GM06990 (cell line): ENCODE results near the gene ISOC2.

Experiments
- DNase-seq: peaks from one replicate; pipeline ENCODE4 v3.0.0-alpha.2; 2011; ENCODE audit not compliant: insufficient read length; ENCODE audit errors: extremely low read depth
- H3K27me3 ChIP-seq: replicated peaks from 2 replicates; pipeline ENCODE4 v1.6.0; 2011; ENCODE audit warnings: low read length; ENCODE audit not compliant: control insufficient read depth, insufficient read depth
- H3K36me3 ChIP-seq: 2 replicates; pipeline ENCODE4 v1.5.1; 2011; ENCODE audit warnings: low read length; ENCODE audit not compliant: control insufficient read depth, insufficient read depth
- H3K4me3 ChIP-seq: replicated peaks from 2 replicates; pipeline ENCODE4 v1.5.1; 2011; ENCODE audit warnings: low read depth, mild to moderate bottlenecking, control low read depth, low read length
- TF ChIP-seq, protein P1 (sequence below): IDR thresholded peaks from 2 replicates; pipeline ENCODE4 v1.5.1; 2011; ENCODE audit warnings: low read length, control low read depth, mild to moderate bottlenecking, inconsistent platforms; ENCODE audit not compliant: insufficient read depth, poor library complexity, severe bottlenecking

The ISOC2 gene

DNA sequence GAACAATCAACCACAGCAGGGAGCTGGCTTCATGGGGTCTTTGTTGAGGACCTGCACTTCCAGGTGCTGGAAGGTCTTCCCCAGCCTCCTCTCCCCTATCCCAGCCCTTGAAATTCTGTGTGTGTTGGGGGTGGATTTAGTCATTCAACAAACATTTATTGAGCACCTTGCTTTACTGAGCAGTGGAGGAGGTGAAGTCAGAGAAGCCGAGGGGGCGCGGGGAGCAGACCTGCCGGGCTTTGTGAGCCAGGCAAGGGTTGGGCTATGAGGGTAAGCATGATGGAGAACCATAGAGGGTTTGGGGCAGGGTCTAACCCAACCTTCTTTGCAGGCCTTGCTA is 6.6 kb upstream of the ISOC2 start:
- Histone ChIP-seq H3K36me3 (no peaks in the 10 kb centered on the region), H3K4me3 (no peak overlapping the region), H3K27me3 (no peaks in the 10 kb centered on the region)
- TF ChIP-seq, protein P1, sequence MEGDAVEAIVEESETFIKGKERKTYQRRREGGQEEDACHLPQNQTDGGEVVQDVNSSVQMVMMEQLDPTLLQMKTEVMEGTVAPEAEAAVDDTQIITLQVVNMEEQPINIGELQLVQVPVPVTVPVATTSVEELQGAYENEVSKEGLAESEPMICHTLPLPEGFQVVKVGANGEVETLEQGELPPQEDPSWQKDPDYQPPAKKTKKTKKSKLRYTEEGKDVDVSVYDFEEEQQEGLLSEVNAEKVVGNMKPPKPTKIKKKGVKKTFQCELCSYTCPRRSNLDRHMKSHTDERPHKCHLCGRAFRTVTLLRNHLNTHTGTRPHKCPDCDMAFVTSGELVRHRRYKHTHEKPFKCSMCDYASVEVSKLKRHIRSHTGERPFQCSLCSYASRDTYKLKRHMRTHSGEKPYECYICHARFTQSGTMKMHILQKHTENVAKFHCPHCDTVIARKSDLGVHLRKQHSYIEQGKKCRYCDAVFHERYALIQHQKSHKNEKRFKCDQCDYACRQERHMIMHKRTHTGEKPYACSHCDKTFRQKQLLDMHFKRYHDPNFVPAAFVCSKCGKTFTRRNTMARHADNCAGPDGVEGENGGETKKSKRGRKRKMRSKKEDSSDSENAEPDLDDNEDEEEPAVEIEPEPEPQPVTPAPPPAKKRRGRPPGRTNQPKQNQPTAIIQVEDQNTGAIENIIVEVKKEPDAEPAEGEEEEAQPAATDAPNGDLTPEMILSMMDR: no peak
- no peak for DNase-seq

DNA sequence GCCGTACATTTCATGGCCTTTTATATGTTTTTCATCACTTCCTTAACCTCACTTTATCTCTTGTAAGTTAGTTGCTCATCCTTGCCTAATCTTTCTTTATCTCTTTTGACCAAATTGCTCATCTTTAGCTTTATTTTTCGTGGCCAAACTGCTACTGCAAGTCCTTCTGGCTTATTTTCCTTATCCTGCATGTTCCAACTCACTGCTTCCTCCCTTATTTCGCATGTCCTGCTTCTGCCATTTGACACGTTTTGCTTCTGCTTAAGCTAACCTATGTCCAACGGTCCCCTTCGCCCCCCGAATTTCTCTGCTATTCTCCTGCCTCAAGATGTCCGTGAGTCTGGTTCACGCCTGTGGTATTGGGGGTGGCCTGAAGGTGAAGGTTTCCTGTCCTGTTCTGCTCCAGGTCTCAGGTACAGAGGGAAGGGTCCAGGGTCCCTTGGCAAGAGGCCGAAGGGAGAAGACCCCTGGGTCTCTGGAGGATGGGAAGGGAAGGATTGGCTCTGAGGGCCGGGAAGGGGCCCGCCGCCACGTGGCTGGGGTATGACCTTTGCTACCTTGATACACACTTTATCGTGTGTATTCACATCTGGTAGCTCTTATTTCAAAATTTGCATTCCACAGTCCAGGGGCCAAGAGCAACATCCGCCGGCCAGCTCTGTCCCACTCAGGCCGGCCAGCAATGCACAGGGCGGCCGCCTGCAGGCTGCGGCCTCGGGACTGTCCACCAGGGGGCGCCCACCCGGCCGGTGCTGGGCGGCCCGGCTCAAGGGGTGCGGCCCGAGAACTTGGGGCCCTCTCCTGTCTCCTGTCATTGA is 6.0 kb upstream of the ISOC2 start:
- peak; percentile 69 for DNase-seq
- TF ChIP-seq, protein P1: peak; percentile 81
- no peaks in the 10 kb centered on the region for H3K36me3 ChIP-seq
- H3K4me3 ChIP-seq: no peak overlapping the region
- H3K27me3 ChIP-seq: no peaks in the 10 kb centered on the region

DNA sequence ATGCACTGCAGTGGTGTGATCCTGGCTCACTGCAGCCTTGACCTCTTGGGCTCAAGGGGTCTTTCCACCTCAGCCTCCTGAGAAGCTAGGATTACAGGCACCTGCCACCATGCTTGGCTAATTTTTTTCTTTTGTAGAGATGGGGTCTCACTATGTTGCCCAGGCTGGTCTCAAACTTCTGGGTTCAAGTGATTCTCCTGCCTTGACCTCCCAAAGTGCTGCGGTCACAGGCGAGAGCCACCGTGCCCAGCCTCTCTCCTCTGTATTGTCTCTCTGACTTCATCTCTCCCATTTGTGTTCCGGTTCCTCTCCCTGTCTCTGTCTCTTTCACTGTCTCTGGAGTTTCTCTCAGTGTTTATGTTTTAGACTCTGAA is 4.8 kb upstream of the ISOC2 start:
- Histone ChIP-seq H3K4me3 (no peak overlapping the region), H3K36me3 (no peaks in the 10 kb centered on the region), H3K27me3 (no peaks in the 10 kb centered on the region)
- DNase-seq: no peak
- TF ChIP-seq, protein P1: no peak

DNA sequence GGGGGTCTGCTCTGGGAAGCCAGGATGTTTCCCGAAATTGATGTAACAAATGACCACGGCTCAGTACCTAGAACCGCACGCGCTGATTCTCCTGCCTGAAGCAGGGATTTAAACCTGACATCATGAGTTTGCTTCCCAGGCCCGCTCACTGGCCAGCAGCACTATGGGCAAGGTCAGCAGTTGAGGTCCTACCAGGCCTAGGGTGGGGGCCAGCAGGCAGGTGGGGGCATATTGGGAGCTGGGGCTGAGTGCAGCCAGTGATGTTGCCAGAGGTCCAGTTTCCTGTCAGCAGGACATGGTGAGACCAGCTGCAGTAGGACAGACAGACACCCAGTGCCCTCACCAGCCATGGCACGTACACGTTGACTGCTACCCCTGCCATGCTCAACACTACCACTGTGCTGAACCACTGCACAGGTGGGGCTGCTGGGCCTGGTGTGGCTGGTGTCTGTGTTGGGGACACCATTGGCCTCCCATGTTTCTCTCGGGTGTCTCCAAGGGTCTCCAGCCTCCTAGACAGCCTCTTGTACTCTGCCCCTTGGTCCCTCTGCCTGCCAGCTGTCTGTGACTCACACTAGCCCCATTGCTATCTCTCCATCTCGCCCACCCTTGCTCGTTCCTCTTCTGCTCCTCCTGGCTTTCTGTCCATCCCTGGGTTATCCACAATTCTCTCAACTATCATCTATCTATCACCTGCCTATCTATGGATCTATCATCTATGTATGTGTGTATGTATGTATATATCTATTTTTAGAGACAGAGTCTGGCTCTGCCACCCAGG is 4.2 kb upstream of the ISOC2 start:
- H3K27me3 ChIP-seq: no peaks in the 10 kb centered on the region
- TF ChIP-seq, protein P1: no peak
- DNase-seq: no peak
- H3K36me3 ChIP-seq: no peaks in the 10 kb centered on the region
- no peak overlapping the region for H3K4me3 ChIP-seq

DNA sequence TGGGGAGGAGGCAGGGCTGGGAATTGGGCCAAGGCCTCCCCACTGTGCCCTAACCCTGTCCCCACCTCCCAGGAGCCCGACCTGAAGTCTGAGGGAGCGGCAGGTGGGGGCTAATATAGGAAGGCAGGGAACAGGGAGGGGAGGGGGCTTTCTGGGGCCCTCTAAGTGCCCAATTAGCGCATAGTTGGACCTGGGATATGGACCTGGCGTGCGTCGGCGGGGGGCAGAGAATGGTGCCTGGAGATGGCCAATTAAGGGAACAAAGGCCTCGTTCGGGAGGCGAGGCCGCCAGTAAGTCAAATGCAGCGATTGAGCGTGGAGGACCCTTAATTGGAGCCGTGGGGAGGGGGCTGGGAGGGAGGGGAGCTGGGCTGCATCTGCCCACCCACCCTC is 3.2 kb upstream of the ISOC2 start, which contains the start of gene C19orf85:
Gene C19orf85 (minus strand): TSS at position 90 of the 393 bp plus-strand sequence. CDS start 197 bp downstream, outside the sequence.
- Histone ChIP-seq H3K27me3 (no peaks in the 10 kb centered on the region), H3K4me3 (no peak within 1 kb of the TSS), H3K36me3 (no peaks in the 10 kb centered on the region)
- TF ChIP-seq, protein P1: no peak
- no peak for DNase-seq
